Lower leg skin (tissue), 4 donors: ENCODE results near the gene PYGB. TPM values are rescaled to one million over a fixed set of nuclear protein-coding genes. Genes with fewer than 3 reads are reported as not detected.
A peak's percentile ranks its signal among the peaks of the same experiment; 100 is the strongest.
"Not testable (repeated sequence)": the region's sequence is repeated elsewhere in the genome, so short reads cannot be mapped to it uniquely, and the experiment has no call there.

ENCODE experiments used
- DNase-seq, 2 donors: peaks; one replicate each; pipeline ENCODE4 v3.0.0-alpha.2; 2019; ENCODE audit warnings: low spot score in 2 of 2
- H3K4me3 ChIP-seq: fragments of 200-600 bp; sonication (generic); 2 replicates; pipeline ENCODE4 v1.5.1; 2017; ENCODE audit warnings: mild to moderate bottlenecking, low read depth; ENCODE audit not compliant: poor library complexity, severe bottlenecking
- CTCF ChIP-seq, 3 donors: fragments of 450-650 bp; IDR thresholded peaks; one replicate each; pipeline ENCODE4 v1.5.1; 2016; ENCODE audit warnings: antibody characterized with exemption in 3 of 3, mild to moderate bottlenecking in 3 of 3, moderate library complexity in 2 of 3
- POLR2A ChIP-seq, 2 donors: fragments of 450-650 bp; IDR thresholded peaks; one replicate each; pipeline ENCODE4 v1.6.1; 2016 to 2017; ENCODE audit warnings: antibody characterized with exemption in 2 of 2, mild to moderate bottlenecking in 1 of 2, moderate library complexity in 1 of 2
- WGBS, 2 donors: methylation state at CpG; one replicate each; pipeline ENCODE4 v1.1.5; 2018; 5-methylcytosine and 5-hydroxymethylcytosine counted together
- intact Hi-C: fragments of 100-400 bp; cut with DNase I; formaldehyde crosslinking; loops from one replicate; pipeline ENCODE4 v1.15.0; 2023; ENCODE audit warnings: low total_unique reads
- total RNA-seq, 4 donors: library from RNA; depleted of rRNA; stranded (reverse); fragments of >200 nt; gene quantifications; one replicate each; pipeline ENCODE4 v1.1.0, GENCODE V29; 2016

Gene PYGB
- total RNA-seq, 4 donors from 2014 or later, result 99.0 to 308 (median 194) TPM

GRCh38 chr20:25229486-25230165 is 18.3 kb upstream of the PYGB start:
- intact Hi-C loops, result no loop called here
- TF ChIP-seq CTCF (IDR thresholded peaks at IDR 0.05) (no peak), POLR2A (IDR thresholded peaks at IDR 0.05) (no peak)
- DNase-seq, result no peak
- H3K4me3 ChIP-seq, result no peak overlapping the region
- 81 to 86% methylated on average over 23 of the region's 23 CpGs for WGBS, 2 donors

GRCh38 chr20:25230166-25230831 is 17.6 kb upstream of the PYGB start:
- intact Hi-C loops, result no loop called here
- no peak for TF ChIP-seq POLR2A (IDR thresholded peaks at IDR 0.05)
- no peak for TF ChIP-seq CTCF (IDR thresholded peaks at IDR 0.05)
- H3K4me3 ChIP-seq, result no peak overlapping the region
- DNase-seq, result no peak
- 75 to 78% methylated on average over 7 to 8 of the region's 8 CpGs for WGBS, 2 donors

GRCh38 chr20:25233016-25233772 is 14.7 kb upstream of the PYGB start:
- peak in 1 of 2 donors; percentile 66 for DNase-seq
- TF ChIP-seq CTCF (IDR thresholded peaks at IDR 0.05) (no peak), POLR2A (IDR thresholded peaks at IDR 0.05) (no peak)
- 61 to 67% methylated on average over 10 of the region's 10 CpGs for WGBS, 2 donors
- H3K4me3 ChIP-seq, result no peak overlapping the region
- intact Hi-C loops, result no loop called here

- DNase-seq, intact Hi-C loops, H3K4me3 ChIP-seq: not testable (repeated sequence)
- 64 to 68% methylated on average over 8 of the region's 8 CpGs for WGBS, 2 donors
These were observed 13.7 kb upstream of the PYGB start for GRCh38 chr20:25234009-25234849.

- no peak for DNase-seq
- intact Hi-C loops, result no loop called here
- no peak for TF ChIP-seq POLR2A (IDR thresholded peaks at IDR 0.05)
- TF ChIP-seq CTCF (IDR thresholded peaks at IDR 0.05), result no peak
- H3K4me3 ChIP-seq, result no peak overlapping the region
- 78 to 80% methylated on average over 14 to 15 of the region's 15 CpGs for WGBS, 2 donors
These were observed 11.2 kb upstream of the PYGB start for GRCh38 chr20:25236450-25237304.
